GM12874 (cell line): ENCODE results near the gene HSPB2.

Experiments
- TF ChIP-seq, protein P1 (sequence below): IDR thresholded peaks from 2 replicates; pipeline ENCODE4 v1.5.1; 2011; ENCODE audit warnings: low read depth, mild to moderate bottlenecking, control low read depth, low read length, moderate library complexity; ENCODE audit not compliant: insufficient read depth

The HSPB2 gene, protein sequence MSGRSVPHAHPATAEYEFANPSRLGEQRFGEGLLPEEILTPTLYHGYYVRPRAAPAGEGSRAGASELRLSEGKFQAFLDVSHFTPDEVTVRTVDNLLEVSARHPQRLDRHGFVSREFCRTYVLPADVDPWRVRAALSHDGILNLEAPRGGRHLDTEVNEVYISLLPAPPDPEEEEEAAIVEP

DNA sequence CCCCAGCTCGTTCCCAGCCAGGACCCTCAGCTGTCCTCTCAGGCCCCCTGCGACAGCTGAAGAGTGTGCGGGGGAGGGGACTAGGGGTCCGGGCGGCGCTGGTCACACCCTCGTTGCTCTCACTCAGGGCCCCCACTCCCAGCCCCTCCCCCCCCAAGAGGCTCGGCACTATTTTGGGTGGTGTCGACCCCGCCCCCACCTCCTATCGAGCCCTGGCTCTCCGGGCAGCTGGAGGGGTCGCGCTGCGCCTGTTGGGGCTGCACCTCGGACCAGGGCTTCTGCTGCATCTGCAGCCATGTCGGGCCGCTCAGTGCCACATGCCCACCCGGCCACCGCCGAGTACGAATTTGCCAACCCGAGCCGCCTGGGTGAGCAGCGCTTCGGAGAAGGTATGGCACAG is at the start of gene HSPB2:
TSS of gene HSPB2 (plus strand) at position 200 of the 400 bp plus-strand sequence. CDS start at position 296, 96 bp downstream.
- TF ChIP-seq, protein P1, sequence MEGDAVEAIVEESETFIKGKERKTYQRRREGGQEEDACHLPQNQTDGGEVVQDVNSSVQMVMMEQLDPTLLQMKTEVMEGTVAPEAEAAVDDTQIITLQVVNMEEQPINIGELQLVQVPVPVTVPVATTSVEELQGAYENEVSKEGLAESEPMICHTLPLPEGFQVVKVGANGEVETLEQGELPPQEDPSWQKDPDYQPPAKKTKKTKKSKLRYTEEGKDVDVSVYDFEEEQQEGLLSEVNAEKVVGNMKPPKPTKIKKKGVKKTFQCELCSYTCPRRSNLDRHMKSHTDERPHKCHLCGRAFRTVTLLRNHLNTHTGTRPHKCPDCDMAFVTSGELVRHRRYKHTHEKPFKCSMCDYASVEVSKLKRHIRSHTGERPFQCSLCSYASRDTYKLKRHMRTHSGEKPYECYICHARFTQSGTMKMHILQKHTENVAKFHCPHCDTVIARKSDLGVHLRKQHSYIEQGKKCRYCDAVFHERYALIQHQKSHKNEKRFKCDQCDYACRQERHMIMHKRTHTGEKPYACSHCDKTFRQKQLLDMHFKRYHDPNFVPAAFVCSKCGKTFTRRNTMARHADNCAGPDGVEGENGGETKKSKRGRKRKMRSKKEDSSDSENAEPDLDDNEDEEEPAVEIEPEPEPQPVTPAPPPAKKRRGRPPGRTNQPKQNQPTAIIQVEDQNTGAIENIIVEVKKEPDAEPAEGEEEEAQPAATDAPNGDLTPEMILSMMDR, result no peak

DNA sequence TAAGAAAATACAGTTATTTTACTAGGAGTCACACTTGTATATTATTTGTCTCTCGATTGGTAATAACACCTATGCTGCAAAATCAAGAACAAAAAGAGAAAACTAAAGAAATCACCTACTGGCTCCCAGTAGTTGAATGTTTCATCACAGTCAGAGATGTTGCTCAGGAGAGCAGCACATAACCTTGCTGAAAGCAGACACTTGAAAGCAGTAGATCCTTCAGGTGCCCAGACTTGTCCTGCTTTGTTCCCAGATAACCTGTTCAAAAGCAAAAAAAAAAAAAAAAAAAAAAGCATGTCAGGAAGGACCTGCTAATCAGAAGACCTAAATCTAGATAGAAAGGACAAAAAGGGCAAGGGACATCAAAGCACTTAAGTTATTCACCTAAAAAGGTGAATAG is 42.4 kb upstream of the HSPB2 start:
- TF ChIP-seq, protein P1, result no peak

DNA sequence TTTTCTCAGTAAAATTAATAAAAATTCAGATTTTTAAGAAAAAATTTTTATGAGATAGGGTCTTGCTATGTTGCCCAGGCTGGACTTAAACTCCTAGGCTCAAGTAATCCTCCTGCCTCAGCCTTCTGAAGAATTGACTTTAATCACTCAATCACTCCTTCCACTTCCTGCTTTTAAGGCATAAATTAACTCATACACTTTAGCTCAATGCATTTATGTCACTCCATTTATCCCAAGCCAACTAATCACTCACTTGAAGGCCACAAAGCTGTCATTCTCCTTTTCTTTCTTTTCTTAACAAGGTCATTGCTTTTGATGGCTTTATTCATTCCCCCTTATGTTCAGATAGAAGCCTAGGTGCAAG is 42.0 kb upstream of the HSPB2 start:
- TF ChIP-seq, protein P1, result no peak

DNA sequence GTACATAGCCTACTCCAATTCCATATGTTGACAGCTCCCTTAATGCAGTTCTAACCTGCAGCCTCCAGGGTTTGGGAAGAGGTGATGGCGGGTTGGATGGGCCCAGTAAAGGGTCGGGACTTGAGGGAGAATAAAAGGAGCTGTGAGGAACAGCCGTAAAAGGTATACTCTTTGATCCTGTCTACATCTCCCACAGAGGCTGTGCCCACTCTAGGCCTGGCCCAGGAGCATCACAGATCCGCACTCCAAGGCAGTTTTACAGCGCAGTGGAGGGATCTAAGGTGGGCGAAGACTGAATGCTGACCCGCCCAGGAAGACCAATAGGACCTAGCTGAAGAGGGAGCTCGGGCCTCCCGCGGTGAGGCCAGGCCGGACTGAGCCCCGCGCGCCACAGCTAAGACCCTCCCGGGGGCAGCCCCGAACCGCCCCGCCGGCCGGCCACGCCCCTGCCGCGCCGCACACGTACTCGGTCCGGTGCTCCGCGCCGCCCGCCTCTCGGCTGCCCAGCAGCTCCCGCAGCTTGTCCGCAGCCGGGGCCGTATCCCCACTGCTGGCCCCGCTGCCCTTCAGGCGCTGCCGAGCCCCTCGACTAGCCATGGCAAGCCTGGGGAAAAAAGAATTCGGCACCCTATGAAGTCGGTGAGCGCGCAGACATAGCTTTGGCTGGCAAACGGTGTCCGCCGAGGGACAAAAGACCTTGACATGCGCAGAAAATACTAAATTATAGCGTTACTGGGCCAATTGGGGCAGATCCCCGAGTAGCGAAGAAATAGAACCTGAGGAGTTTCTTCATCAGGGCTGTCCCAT is 41.4 kb upstream of the HSPB2 start, which contains the start of gene ALG9:
TSS of gene ALG9 (minus strand) at position 696 of the 807 bp plus-strand sequence. CDS start at position 597, 99 bp downstream.
- TF ChIP-seq, protein P1, result 0 out of 2 replicates have a peak, but pooled peaks have one; percentile 6

DNA sequence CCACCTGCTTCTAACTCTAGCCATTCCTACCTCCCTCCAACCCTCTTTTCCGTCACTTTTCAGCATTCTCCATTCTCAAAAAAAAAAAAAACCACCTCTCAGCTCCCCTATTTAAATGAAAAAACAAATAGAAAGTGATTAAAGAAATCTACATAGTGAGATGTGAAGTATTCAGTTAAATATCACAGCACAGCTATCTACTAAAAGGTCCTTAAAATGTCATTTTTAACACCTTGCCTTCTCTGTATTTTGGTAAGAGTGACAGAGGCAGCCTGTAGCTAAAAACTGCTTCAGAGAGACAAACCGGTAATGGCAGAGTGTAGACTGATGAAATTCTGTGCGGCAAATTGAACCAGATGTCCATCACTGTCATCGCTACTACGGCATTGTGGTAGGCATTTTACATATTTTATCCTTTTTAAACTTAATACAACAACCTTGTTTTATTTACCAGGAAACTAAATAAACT is 40.8 kb upstream of the HSPB2 start:
- TF ChIP-seq, protein P1, result no peak

DNA sequence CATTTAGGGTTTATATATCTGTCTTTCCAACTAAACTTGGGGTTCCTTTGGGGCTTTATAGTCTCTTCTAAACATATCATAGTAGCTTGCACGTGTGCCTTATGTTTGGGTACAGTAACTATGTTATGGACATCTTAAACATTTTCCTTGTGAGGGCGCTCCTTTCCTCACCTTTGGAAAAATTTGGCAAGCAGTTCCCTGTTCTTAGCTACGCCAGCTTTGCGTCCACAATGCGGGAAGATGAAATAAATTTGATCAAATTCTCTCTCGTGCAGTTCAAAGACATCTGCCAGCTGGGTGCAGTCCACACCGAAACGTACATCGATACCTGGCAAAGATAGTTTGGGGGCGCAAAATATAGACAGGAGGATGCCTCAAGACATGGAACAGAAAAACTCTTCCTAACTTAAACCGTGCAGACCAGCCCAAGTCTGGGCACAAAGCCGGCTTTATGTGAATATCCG is 34.1 kb upstream of the HSPB2 start:
- TF ChIP-seq, protein P1, result no peak

DNA sequence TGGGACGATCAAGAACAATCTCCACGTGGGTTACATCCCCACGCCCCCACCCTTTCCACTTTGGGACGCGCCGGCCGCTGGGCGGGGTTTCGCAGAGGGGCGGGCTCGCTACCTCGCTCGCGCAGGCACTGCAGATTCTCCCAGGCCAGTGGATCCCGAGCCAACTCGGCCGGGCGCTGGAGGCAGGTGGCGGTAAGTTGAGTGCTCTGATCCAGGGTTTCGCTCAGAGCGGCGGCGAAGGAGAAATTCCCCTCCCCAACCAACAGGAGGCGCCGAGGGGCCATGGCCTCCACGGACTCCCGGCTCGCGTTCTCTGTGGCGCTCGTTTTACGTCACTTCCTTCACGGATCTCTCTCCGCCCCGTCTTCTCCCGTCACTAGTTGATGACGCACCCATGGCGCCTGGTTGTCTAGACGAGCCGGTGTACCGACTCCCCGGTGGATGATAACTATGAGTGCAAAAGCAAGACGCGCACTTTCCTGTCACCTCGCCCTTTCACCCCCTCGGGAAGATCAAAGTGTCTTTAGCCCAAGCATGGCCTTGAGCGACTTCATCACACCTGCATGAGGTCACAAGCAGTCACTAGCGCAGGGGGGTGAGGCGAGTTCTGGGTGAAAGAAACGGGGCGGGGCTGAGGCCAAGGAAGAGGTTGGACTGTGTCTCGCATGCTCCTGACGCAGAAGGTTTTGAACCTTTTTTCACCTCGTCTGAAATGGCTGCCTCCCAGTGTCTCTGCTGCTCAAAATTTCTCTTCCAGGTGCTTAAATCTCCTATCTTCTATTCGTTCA is 33.5 kb upstream of the HSPB2 start, which contains the start of the genes CFAP68 and FDXACB1:
TSS of gene CFAP68 (plus strand) at position 693 of the 788 bp plus-strand sequence. CDS start at position 713, 20 bp downstream.
TSS of gene FDXACB1 (minus strand) at position 317 of the 788 bp plus-strand sequence. CDS start at position 284, 33 bp downstream.
- TF ChIP-seq, protein P1, result peak; percentile 98
